Measurements from ENCODE around the gene SEC14L2. TPM values are rescaled to one million over a fixed set of nuclear protein-coding genes. Genes with fewer than 3 reads are reported as not detected.

Gene SEC14L2
- total RNA-seq, 1 experiment from 2014 or later, result 33.5 TPM

- 0 out of 2 replicates have a peak, but pooled peaks cover 5% of the 10 kb centered on the region for H3K79me2 ChIP-seq (ENCODE audit: insufficient read depth, low read length)
- H2AFZ ChIP-seq (ENCODE audit: low read depth, low read length, poor library complexity, severe bottlenecking), result no peak overlapping the region
- H3K9me3 ChIP-seq (ENCODE audit: control insufficient read depth in 1 of 2, insufficient read depth in 1 of 2, low read depth in 1 of 2, low read length in 2 of 2), result no peaks in the 10 kb centered on the region
- no peak for TF ChIP-seq TCF7L2 (IDR thresholded peaks at IDR 0.05; ENCODE audit: borderline replicate concordance, extremely low read depth, insufficient read depth, insufficient read length)
- TF ChIP-seq YY1 (IDR thresholded peaks at IDR 0.05; ENCODE audit: extremely low read depth, insufficient replicate concordance, low read depth, low read length), result no peak
- H3K4me3 ChIP-seq (replicated peaks in 1 of 2; ENCODE audit: low read depth in 1 of 2, low read length in 2 of 2), result no peak overlapping the region
- H3K27ac ChIP-seq (ENCODE audit: low read depth, low read length), result no peak overlapping the region
- H3K27me3 ChIP-seq (ENCODE audit: insufficient read depth, low read length), result no peaks in the 10 kb centered on the region
- POLR2A ChIA-PET, result no interaction called here
- H3K4me2 ChIP-seq (ENCODE audit: low read length), result no peak overlapping the region
- no peaks in the 10 kb centered on the region for H3K9me2 ChIP-seq (ENCODE audit: insufficient read depth)
- DNase-seq (ENCODE audit: low read depth, low spot score), result no peak
- ATAC-seq, result no peak
- peaks cover 6 to 45% of the 10 kb centered on the region in 2 experiments for H3K4me1 ChIP-seq (ENCODE audit: control insufficient read depth in 1 of 2, insufficient read depth in 2 of 2, low read length in 2 of 2)
- BruUV-seq (replicated peaks), result no TSS peak
- intact Hi-C loops (cut with micrococcal nuclease), result no loop called here
- CTCF ChIA-PET, result interaction anchor here (1.6 kb wide), 1 partner anchor 16 kb away, joined by 5 read pairs; no protein-coding TSS in a partner anchor
- H3K36me3 ChIP-seq (ENCODE audit: control insufficient read depth in 1 of 2, insufficient read depth in 2 of 2, low read length in 2 of 2), result no peaks in the 10 kb centered on the region
- no peaks in the 10 kb centered on the region for H4K20me1 ChIP-seq (ENCODE audit: insufficient read depth)
- no peak overlapping the region for H3K9ac ChIP-seq (ENCODE audit: low read length)
- RAD21 ChIA-PET (ENCODE audit: low non-redundant PET in 1 of 2, low total read pairs in 2 of 2, uncharacterized antibody in 2 of 2, unreplicated experiment in 2 of 2), result no interaction called here
These were observed 43.0 kb downstream of the SEC14L2 start for GRCh38 chr22:30439836-30440235.

- no peak overlapping the region for H3K9ac ChIP-seq (ENCODE audit: low read length)
- no peak overlapping the region for H3K27ac ChIP-seq (ENCODE audit: low read depth, low read length)
- intact Hi-C loops (cut with micrococcal nuclease), result no loop called here
- ChIA-PET CTCF (interaction anchor here (1.6 kb wide), 1 partner anchor 17 kb away, joined by 5 read pairs; no protein-coding TSS in a partner anchor), POLR2A (no interaction called here), RAD21 (ENCODE audit: low non-redundant PET in 1 of 2, low total read pairs in 2 of 2, uncharacterized antibody in 2 of 2, unreplicated experiment in 2 of 2) (no interaction called here)
- DNase-seq (ENCODE audit: low read depth, low spot score) (no peak), ATAC-seq (no peak)
- no peaks in the 10 kb centered on the region for H3K9me3 ChIP-seq (ENCODE audit: control insufficient read depth in 1 of 2, insufficient read depth in 1 of 2, low read depth in 1 of 2, low read length in 2 of 2)
- H2AFZ ChIP-seq (ENCODE audit: low read depth, low read length, poor library complexity, severe bottlenecking), result no peak overlapping the region
- peaks cover 6 to 45% of the 10 kb centered on the region in 2 experiments for H3K4me1 ChIP-seq (ENCODE audit: control insufficient read depth in 1 of 2, insufficient read depth in 2 of 2, low read length in 2 of 2)
- H3K9me2 ChIP-seq (ENCODE audit: insufficient read depth), result no peaks in the 10 kb centered on the region
- BruUV-seq (replicated peaks), result no TSS peak
- no peaks in the 10 kb centered on the region for H4K20me1 ChIP-seq (ENCODE audit: insufficient read depth)
- H3K36me3 ChIP-seq (ENCODE audit: control insufficient read depth in 1 of 2, insufficient read depth in 2 of 2, low read length in 2 of 2), result no peaks in the 10 kb centered on the region
- no peak overlapping the region for H3K4me2 ChIP-seq (ENCODE audit: low read length)
- TF ChIP-seq SRF (IDR thresholded peaks at IDR 0.05; ENCODE audit: low read depth) (no peak), ELF1 (IDR thresholded peaks at IDR 0.05; ENCODE audit: borderline replicate concordance, low read depth) (no peak), ZNF274 (IDR thresholded peaks at IDR 0.05; ENCODE audit: low read depth, low read length) (no peak), SP1 (IDR thresholded peaks at IDR 0.05; ENCODE audit: low read depth) (no peak), SIN3A (IDR thresholded peaks at IDR 0.05; ENCODE audit: low read depth) (no peak), EZH2 (IDR thresholded peaks at IDR 0.05) (no peak), POLR2A (IDR thresholded peaks at IDR 0.05; ENCODE audit: borderline replicate concordance, extremely low read depth, insufficient read depth, insufficient read length) (no peak), RAD21 (IDR thresholded peaks at IDR 0.05; ENCODE audit: low read depth) (no peak), TCF7L2 (IDR thresholded peaks at IDR 0.05; ENCODE audit: borderline replicate concordance, extremely low read depth, insufficient read depth, insufficient read length) (no peak), CEBPB (IDR thresholded peaks at IDR 0.05; ENCODE audit: low read depth) (no peak), ZFX (IDR thresholded peaks at IDR 0.05) (no peak), POLR2AphosphoS5 (IDR thresholded peaks at IDR 0.05; ENCODE audit: low read depth, low read length) (no peak), REST (IDR thresholded peaks at IDR 0.05; ENCODE audit: low read depth) (no peak)
- H3K4me3 ChIP-seq (replicated peaks in 1 of 2; ENCODE audit: low read depth in 1 of 2, low read length in 2 of 2), result no peak overlapping the region
- no peaks in the 10 kb centered on the region for H3K79me2 ChIP-seq (ENCODE audit: insufficient read depth, low read length)
- H3K27me3 ChIP-seq (ENCODE audit: insufficient read depth, low read length), result no peaks in the 10 kb centered on the region
These were observed 44.3 kb downstream of the SEC14L2 start for GRCh38 chr22:30441088-30441487.

All from HCT116 (cell line).